Endothelial cell of umbilical vein (primary cell): ENCODE data around the gene PAN3.

Source experiments
- CTCF ChIP-seq, 2 donors: IDR thresholded peaks; 1 replicate in 1 of 2; 2 replicates in 1 of 2; pipeline ENCODE4 v1.5.1; 2011; ENCODE audit warnings: low read length in 2 of 2, mild to moderate bottlenecking in 2 of 2, moderate library complexity in 2 of 2, control low read depth in 1 of 2, inconsistent platforms in 1 of 2, low read depth in 1 of 2; ENCODE audit not compliant: insufficient read depth in 1 of 2; ENCODE audit errors: extremely low read depth in 1 of 2
- EZH2 ChIP-seq: IDR thresholded peaks from 2 replicates; pipeline ENCODE4 v1.6.1; 2012; ENCODE audit warnings: borderline replicate concordance, low read depth, mild to moderate bottlenecking, moderate library complexity, low read length, inconsistent platforms; ENCODE audit not compliant: severe bottlenecking
- GATA2 ChIP-seq: IDR thresholded peaks from 2 replicates; pipeline ENCODE4 v1.7.0; 2011; ENCODE audit warnings: low read depth, mild to moderate bottlenecking, moderate library complexity, mixed read lengths, low read length; ENCODE audit not compliant: insufficient read length, insufficient read depth
- POLR2A ChIP-seq: IDR thresholded peaks from 2 replicates; pipeline ENCODE4 v1.6.1; 2012; ENCODE audit warnings: low read depth, mild to moderate bottlenecking, control low read depth, low read length
- POLR2AphosphoS5 ChIP-seq: IDR thresholded peaks from 2 replicates; pipeline ENCODE4 v1.6.1; 2012; ENCODE audit warnings: low read depth, mild to moderate bottlenecking, control low read depth, low read length, moderate library complexity; ENCODE audit not compliant: insufficient read depth
- TF ChIP-seq, protein P1 (sequence below): IDR thresholded peaks from 2 replicates; pipeline ENCODE4 v1.6.1; 2011; ENCODE audit not compliant: insufficient read depth, insufficient read length

DNA sequence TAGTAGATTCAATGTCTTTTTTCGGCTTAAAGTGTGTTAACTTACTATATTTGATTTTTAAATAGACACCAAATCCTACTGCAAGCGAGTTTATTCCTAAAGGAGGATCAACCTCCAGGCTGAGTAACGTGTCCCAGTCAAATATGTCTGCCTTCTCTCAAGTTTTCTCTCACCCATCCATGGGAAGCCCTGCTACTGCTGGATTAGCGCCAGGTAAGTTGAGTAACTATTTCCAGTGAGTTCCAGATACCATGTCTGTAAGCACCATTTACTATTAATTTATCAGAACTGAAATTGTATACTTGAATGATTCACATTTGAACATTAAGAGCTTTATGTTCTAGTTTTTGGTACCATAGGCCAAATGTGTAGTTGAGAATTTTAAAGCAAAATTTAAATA, 81.8 kb downstream of the PAN3 start:
- no peak for TF ChIP-seq GATA2
- no peak for TF ChIP-seq CTCF (IDR thresholded peaks at IDR 0.05; ENCODE audit: extremely low read depth in 1 of 2, insufficient read depth in 1 of 2, low read depth in 1 of 2, low read length in 2 of 2)
- TF ChIP-seq POLR2A, result no peak
- TF ChIP-seq POLR2AphosphoS5, result no peak
- TF ChIP-seq EZH2, result no peak
- TF ChIP-seq, protein P1, sequence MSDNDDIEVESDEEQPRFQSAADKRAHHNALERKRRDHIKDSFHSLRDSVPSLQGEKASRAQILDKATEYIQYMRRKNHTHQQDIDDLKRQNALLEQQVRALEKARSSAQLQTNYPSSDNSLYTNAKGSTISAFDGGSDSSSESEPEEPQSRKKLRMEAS, result no peak
